ENCODE results near the gene LCN1.
"Not testable (repeated sequence)": the region's sequence is repeated elsewhere in the genome, so short reads cannot be mapped to it uniquely, and the experiment has no call there.

LCN1 gene

GRCh38 chr9:135524130-135524861 lies 3.1 kb downstream of the LCN1 start:
- no peak for DNase-seq

- no peak for DNase-seq
Observed at GRCh38 chr9:135525241-135526088, 4.2 kb downstream of the LCN1 start.

GRCh38 chr9:135526089-135526729 lies 5.0 kb downstream of the LCN1 start:
- DNase-seq: no peak

- DNase-seq: no peak
Observed at GRCh38 chr9:135526730-135527571, 5.7 kb downstream of the LCN1 start.

- DNase-seq: not testable (repeated sequence)
Observed at GRCh38 chr9:135528842-135529435, 7.7 kb downstream of the LCN1 start.

- DNase-seq: no peak
Observed at GRCh38 chr9:135530146-135530545, 8.9 kb downstream of the LCN1 start.

GRCh38 chr9:135531096-135531495 lies 9.9 kb downstream of the LCN1 start:
- no peak for DNase-seq

- no peak for DNase-seq
Observed at GRCh38 chr9:135533113-135533512, 11.9 kb downstream of the LCN1 start.

- DNase-seq: no peak
Observed at GRCh38 chr9:135533674-135534073, 12.4 kb downstream of the LCN1 start.

- DNase-seq: not testable (repeated sequence)
Observed at GRCh38 chr9:135534192-135534711, 13.0 kb downstream of the LCN1 start.

GRCh38 chr9:135534826-135535225 lies 13.6 kb downstream of the LCN1 start:
- DNase-seq: not testable (repeated sequence)

GRCh38 chr9:135535631-135536030 lies 14.4 kb downstream of the LCN1 start:
- not testable (repeated sequence) for DNase-seq

GRCh38 chr9:135536216-135536615 lies 15.0 kb downstream of the LCN1 start:
- no peak for DNase-seq

- not testable (repeated sequence) for DNase-seq
Observed at GRCh38 chr9:135543262-135543894, 22.1 kb downstream of the LCN1 start.

- no peak for DNase-seq
Observed at GRCh38 chr9:135544981-135545635, 23.9 kb downstream of the LCN1 start.

GRCh38 chr9:135545646-135546176 lies 24.5 kb downstream of the LCN1 start, which contains the start of gene OBP2A:
Gene OBP2A (plus strand): TSS chr9:135546126. CDS start chr9:135546181, 55 bp downstream.
- not testable (repeated sequence) for DNase-seq

GRCh38 chr9:135546792-135547617 lies 25.8 kb downstream of the LCN1 start:
- DNase-seq: not testable (repeated sequence)

GRCh38 chr9:135547756-135548736 lies 26.8 kb downstream of the LCN1 start:
- DNase-seq: no peak
